ENCODE measurements around the gene ARGFX. TPM values are rescaled to one million over a fixed set of nuclear protein-coding genes. Genes with fewer than 3 reads are reported as not detected.
"Not testable (repeated sequence)": the region's sequence is repeated elsewhere in the genome, so short reads cannot be mapped to it uniquely, and the experiment has no call there.

Gene ARGFX
- total RNA-seq, 1 experiment from 2014 or later, result not detected

GRCh38 chr3:121595765-121596406 lies 28.1 kb downstream of the ARGFX start:
- no peak for DNase-seq (ENCODE audit: extremely low read depth, low read depth)

DNA sequence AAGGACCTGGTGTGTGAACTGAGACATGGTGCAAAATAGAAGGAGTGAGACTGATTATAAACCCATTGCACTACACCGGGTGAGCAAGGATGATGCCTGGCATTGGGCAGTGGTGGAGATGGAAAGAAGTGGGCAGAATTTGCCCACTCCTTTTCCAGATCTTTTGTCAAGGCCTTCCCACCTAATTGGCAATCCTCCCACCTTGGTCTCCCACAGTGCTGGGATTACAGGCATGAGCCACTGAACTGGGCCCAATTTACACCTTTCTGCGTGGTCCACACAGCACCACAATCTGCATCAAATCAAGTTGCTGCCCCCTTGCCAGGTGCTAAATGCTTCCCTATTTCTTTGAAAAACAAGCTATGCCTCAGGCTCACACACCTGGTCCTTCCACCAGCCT lies 30.8 kb downstream of the ARGFX start:
- DNase-seq (ENCODE audit: extremely low read depth, low read depth), result no peak

DNA sequence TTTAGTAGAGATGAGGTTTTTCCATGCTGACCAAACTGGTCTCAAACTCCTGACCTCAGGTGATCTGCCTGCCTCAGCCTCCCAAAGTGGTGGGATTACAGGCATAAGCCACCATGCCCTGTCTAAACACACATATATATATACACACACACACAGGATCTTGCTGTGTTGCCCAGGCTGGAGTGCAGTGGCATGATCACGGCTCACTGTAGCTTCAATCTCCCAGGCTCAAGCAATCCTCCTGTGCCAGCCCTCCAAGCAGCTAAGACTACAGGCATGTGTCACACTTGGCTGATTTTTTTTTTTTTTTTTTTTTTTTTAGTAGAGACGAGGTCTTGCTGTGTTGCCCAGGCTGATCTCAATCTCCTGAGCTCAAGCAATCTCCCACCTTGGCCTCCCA lies 32.2 kb downstream of the ARGFX start:
- DNase-seq (ENCODE audit: extremely low read depth, low read depth), result not testable (repeated sequence)

DNA sequence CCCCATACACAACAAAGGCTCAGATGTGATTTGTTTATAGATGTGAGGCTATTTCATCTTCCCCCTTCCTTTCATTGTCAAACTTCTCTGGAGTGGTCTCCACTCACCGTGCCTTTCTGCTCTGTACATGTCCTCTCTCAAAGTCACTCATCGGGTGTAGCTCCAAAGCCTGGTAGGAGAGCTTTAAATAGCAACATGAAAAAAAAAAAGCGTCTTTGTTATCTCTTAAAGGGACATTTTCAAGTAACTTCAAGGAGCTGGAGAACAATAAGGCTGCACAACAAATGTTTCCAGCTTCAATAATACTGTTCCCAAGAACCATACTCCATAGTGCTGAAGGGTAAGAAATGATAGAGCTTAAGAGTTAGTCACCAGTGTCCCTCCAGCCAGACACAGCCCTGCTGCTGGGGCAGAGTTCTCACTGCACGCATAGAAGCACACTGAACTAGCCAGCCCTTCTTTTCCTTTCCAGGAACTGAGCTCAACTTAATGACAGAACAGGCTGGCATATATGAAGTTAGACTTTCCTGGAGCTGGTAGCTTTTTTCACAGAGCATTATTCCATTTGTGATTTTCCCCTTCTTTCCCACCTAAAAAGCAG lies 33.6 kb downstream of the ARGFX start:
- no peak for DNase-seq (ENCODE audit: extremely low read depth, low read depth)

DNA sequence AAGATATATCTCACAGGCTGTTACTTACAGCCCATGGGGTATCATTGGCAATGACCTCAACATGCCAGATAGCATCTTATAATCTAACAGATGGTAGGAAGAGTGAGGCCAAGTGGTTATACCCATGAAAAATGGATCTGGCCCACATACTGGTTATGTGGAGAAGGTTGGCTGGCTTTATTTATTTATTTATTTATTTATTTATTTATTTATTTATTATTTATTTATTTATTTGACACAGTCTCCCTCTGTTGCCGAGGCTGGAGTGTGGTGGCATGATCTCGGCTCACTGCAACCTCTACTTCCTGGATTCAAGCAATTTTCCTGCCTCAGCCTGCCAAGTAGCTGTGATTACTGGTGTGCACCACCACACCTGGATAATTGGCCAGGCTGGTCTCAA lies 37.0 kb downstream of the ARGFX start:
- DNase-seq (ENCODE audit: extremely low read depth, low read depth), result no peak

- no peak for DNase-seq (ENCODE audit: extremely low read depth, low read depth)
Observed at GRCh38 chr3:121606106-121606505, 38.4 kb downstream of the ARGFX start.

Other genes starting within 250 kb of the ARGFX start
- gene POLQ, start 22.0 kb upstream of the ARGFX start, total RNA-seq (2014; rRNA removed; shearing (Covaris generic)), result 4.0 and 5.8 TPM in 2 replicates
- not detected in 2 replicates for gene FBXO40, start 25.4 kb downstream of the ARGFX start, total RNA-seq (2014; rRNA removed; shearing (Covaris generic))
- gene HCLS1, start 93.0 kb downstream of the ARGFX start, total RNA-seq (2014; rRNA removed; shearing (Covaris generic)), result 3.8 and 7.3 TPM in 2 replicates
- 13.1 and 15.5 TPM in 2 replicates for gene GOLGB1, start 181.8 kb downstream of the ARGFX start, total RNA-seq (2014; rRNA removed; shearing (Covaris generic))